ENCODE data around the gene ID1. TPM values are rescaled to one million over a fixed set of nuclear protein-coding genes. Genes with fewer than 3 reads are reported as not detected.

ID1 gene
- total RNA-seq, 1 donor from 2014 or later = 299 TPM

GRCh38 chr20:31638816-31639215 is 33.7 kb downstream of the ID1 start:
- ATAC-seq = no peak

DNA sequence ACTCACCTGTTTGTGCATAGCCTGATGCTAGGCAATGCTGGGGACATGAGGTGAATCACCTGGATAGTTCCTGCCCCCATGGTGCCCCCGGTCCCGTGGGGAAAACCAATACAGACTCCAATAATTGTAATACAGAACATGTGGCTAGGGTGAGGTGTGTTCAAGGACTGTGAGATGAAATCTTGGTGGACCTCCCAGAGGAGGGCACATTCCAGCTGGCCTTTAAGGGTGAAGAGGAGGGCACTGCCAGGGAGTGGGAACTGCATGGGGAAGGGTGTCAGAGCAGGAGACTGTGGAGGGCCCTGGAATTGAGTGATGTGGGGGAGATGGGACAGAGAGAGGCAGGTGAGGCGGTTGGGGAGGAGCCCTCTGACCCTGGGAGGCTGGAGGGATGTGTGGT is 35.2 kb downstream of the ID1 start:
- ATAC-seq = no peak

DNA sequence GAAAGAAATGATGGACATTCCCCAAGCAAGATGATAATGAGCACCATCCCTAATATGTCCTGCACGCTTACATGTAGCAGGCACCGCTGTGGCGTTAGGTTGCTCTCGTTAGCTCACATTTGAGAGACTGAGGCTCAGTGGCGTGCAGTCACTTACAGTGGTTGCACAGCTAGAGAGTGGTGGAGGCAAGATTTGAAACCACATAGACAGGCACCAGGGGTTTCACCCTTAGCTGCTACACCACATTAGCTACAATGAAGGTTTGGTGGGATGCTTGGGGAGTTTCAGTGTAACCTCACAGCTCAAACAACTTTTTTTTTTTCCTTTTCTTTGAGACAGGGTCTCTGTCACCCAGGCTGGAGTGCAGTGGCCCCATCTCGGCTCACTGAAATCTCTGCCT is 36.3 kb downstream of the ID1 start:
- no peak for ATAC-seq

GRCh38 chr20:31642837-31643236 is 37.7 kb downstream of the ID1 start:
- no peak for ATAC-seq

DNA sequence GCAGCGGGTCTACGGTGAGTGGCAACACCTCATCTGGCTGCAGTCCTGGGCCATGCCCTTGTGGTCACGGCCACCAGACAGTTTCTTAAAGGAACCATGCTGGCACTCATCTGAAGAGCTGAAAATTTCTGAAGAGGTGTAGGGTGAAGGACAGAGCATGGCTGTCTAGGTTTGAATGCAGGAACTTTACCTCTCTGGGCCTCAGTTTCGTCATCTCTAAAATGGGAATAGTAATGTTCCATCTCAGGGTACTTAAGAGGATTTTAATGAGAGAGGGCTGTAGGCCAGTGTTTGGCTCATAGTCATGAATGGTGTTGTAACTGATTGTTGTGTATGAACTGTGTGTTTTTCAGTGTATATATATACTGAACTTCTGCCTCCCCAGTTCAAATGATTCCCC is 38.4 kb downstream of the ID1 start:
- ATAC-seq = no peak

GRCh38 chr20:31644701-31645100 is 39.6 kb downstream of the ID1 start:
- ATAC-seq = no peak

GRCh38 chr20:31648104-31648503 is 43.0 kb downstream of the ID1 start:
- ATAC-seq = peak; percentile 55

DNA sequence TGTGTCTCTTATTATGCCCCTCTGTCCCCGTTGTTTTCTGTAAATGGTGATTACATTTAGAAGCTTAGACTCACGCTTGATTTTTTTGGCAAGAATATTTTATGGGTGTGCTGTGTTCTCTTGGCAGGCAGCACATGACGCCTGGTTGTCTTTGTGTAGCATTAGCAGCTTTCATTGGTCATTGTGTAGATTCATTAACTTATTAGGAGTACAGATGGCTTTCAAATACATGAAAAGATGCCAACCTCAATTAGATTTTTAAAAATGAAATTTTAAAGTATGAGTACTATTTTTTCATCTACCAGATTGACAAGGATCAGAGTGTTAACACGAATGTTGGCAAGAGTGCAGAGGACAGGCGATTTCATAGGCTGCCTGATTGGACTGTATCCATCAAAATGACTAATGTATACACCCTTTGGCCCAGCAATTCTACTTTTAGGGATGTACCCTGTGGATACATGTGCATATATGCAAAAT is 47.9 kb downstream of the ID1 start:
- peak; percentile 84 for ATAC-seq

DNA sequence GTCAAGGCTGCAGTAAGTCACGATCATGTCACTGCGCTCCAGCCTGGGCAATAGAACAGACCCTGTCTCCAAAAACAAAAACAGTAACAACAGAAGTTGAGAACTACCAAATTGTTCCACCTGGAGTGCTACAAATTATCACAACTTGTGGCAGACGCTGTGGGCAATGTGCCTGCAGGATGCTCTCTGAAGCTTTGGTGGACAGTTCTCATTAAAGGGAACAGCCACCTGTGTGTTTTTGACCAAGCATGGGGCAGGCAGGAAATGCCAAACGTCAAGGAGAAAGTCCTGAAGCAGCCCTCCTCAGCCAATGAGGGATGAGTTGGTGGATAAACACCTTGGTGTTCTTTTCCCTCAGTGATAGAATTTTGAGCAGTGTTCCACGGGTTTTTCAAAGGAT is 48.5 kb downstream of the ID1 start:
- ATAC-seq = no peak

- ATAC-seq = no peak
These were observed 49.4 kb downstream of the ID1 start for GRCh38 chr20:31654534-31654933.

Other genes starting within 250 kb of the ID1 start
- not detected for gene DEFB118, start 236.7 kb upstream of the ID1 start, total RNA-seq
- gene DEFB119, start 214.7 kb upstream of the ID1 start, total RNA-seq = not detected
- not detected for gene DEFB121, start 199.1 kb upstream of the ID1 start, total RNA-seq
- not detected for gene DEFB123, start 164.7 kb upstream of the ID1 start, total RNA-seq
- not detected for gene DEFB124, start 130.2 kb upstream of the ID1 start, total RNA-seq
- 0.20 TPM for gene REM1, start 130.0 kb upstream of the ID1 start, total RNA-seq
- 232 TPM for gene HM13, start 90.8 kb upstream of the ID1 start, total RNA-seq
- 0.96 TPM for gene COX4I2, start 32.6 kb downstream of the ID1 start, total RNA-seq
- gene BCL2L1, start 117.6 kb downstream of the ID1 start, total RNA-seq = 76.6 TPM
- 32.6 TPM for gene TPX2, start 134.0 kb downstream of the ID1 start, total RNA-seq
- gene MYLK2, start 214.1 kb downstream of the ID1 start, total RNA-seq = 0.12 TPM
- 0.40 TPM for gene FOXS1, start 240.3 kb downstream of the ID1 start, total RNA-seq